ENCODE data around the gene RASD1. TPM values are rescaled to one million over a fixed set of nuclear protein-coding genes. Genes with fewer than 3 reads are reported as not detected.

The RASD1 gene
- polyA plus RNA-seq, 1 of the 3 experiments (the other 2 are of a cell fraction), result 0.43 TPM

GRCh38 chr17:17497065-17497844, 1.1 kb upstream of the RASD1 start:
- Histone ChIP-seq H3K79me2 (ENCODE audit: insufficient read depth) (no peaks in the 10 kb centered on the region), H3K27me3 (ENCODE audit: insufficient read depth) (no peaks in the 10 kb centered on the region), H3K27ac (ENCODE audit: low read depth in 2 of 2, low read length in 1 of 2) (no peak overlapping the region), H3K36me3 (replicated peaks in 1 of 2; ENCODE audit: control insufficient read depth in 1 of 2, insufficient read depth in 2 of 2, low read length in 1 of 2) (peaks cover 0 to 6% of the 10 kb centered on the region in 2 experiments), H3K9me2 (no peaks in the 10 kb centered on the region), H3K9me3 (no peaks in the 10 kb centered on the region), H3K9ac (no peak overlapping the region), H3F3A (replicated peaks; ENCODE audit: insufficient read depth) (no peaks in the 10 kb centered on the region), H3K4me1 (ENCODE audit: control insufficient read depth in 1 of 2, insufficient read depth in 2 of 2, low read depth in 1 of 2, low read length in 1 of 2) (peaks cover 0 to 7% of the 10 kb centered on the region in 2 experiments; a peak in 1 of 4 replicates), H2AFZ (ENCODE audit: low read depth) (no peak overlapping the region), H4K20me1 (ENCODE audit: insufficient read depth) (no peaks in the 10 kb centered on the region), H3K4me2 (peak overlapping the region; percentile 100), H3K4me3 (ENCODE audit: low read depth in 2 of 2, low read length in 1 of 2) (peak overlapping the region; percentile 63 to 76; a peak in 3 of 4 replicates)
- ChIA-PET CTCF (interaction anchor here (0.6 to 6.7 kb wide), 56 partner anchors 9 to 196 kb away, joined by 3 to 185 read pairs (median 6); partner anchors contain the start of gene PEMT), POLR2A (interaction anchor here (0.6 to 2.7 kb wide), 11 partner anchors 18 to 145 kb away, joined by 3 to 14 read pairs (median 5); no protein-coding TSS in a partner anchor)
- 65% methylated on average over 8 of the region's 19 CpGs for WGBS (ENCODE audit: low lambda C conversion rate)
- no peak for TF ChIP-seq SIN3A (IDR thresholded peaks at IDR 0.05; ENCODE audit: borderline replicate concordance, low read depth, low read length)
- TF ChIP-seq MXI1 (IDR thresholded peaks at IDR 0.05; ENCODE audit: low read depth, low read length), result 0 out of 2 replicates have a peak, but pooled peaks have one; percentile 1
- TF ChIP-seq IRF3 (IDR thresholded peaks at IDR 0.05; ENCODE audit: low read depth, low read length), result no peak
- DNase-seq, result no peak

DNA sequence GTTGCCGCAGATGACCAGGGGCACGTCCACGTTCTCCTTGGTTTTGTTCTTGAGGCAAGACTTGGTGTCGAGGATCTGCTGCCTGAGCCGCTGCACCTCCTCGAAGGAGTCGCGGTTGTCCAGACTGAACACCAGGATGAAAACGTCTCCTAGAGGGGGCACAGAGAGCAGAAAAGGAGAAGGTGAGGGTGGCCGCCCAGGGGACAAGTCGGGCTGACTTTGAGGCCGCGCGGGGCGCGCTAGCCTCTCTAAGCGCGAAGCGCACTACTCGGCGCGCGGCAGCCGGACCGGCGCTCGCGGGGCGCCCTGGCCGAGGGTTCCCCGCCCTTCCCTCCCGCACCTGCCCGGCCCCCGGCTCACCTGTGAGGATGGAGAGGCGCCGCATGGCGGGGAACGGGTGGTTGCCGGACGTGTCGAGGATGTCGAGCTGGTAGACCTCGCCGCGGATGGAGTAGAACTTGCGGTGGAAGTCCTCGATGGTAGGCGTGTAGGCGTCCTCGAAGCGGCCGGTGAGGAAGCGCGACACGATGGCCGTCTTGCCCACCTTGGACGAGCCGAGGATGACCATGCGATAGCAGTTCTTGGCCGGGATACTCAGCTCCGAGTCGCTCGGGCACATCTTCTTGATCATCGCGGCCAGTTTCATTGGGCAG, 533 bp downstream of the RASD1 start:
- Histone ChIP-seq H3K9ac (peak overlapping the region; percentile 23; the same call in 1 of the 2 replicates), H3K4me3 (ENCODE audit: low read depth in 2 of 2, low read length in 1 of 2) (peak overlapping the region; percentile 63 to 76), H3K9me2 (no peaks in the 10 kb centered on the region), H3K27me3 (ENCODE audit: insufficient read depth) (no peaks in the 10 kb centered on the region), H2AFZ (ENCODE audit: low read depth) (peak overlapping the region; percentile 56; the same call in 1 of the 2 replicates), H3K9me3 (no peaks in the 10 kb centered on the region), H3F3A (replicated peaks; ENCODE audit: insufficient read depth) (no peaks in the 10 kb centered on the region), H3K36me3 (replicated peaks in 1 of 2; ENCODE audit: control insufficient read depth in 1 of 2, insufficient read depth in 2 of 2, low read length in 1 of 2) (peaks cover 0 to 21% of the 10 kb centered on the region in 2 experiments), H3K79me2 (ENCODE audit: insufficient read depth) (no peaks in the 10 kb centered on the region), H3K27ac (ENCODE audit: low read depth in 2 of 2, low read length in 1 of 2) (no peak overlapping the region), H3K4me1 (ENCODE audit: control insufficient read depth in 1 of 2, insufficient read depth in 2 of 2, low read depth in 1 of 2, low read length in 1 of 2) (peaks cover 0 to 7% of the 10 kb centered on the region in 2 experiments; a peak in 1 of 4 replicates), H3K4me2 (peak overlapping the region; percentile 100), H4K20me1 (ENCODE audit: insufficient read depth) (no peaks in the 10 kb centered on the region)
- WGBS (ENCODE audit: low lambda C conversion rate), result 68% methylated on average over 39 of the region's 65 CpGs
- POLR2A ChIA-PET, result interaction anchor here (0.9 to 2.7 kb wide), 9 partner anchors 19 to 94 kb away, joined by 3 to 14 read pairs (median 6); no protein-coding TSS in a partner anchor
- TF ChIP-seq GABPA (IDR thresholded peaks at IDR 0.05; ENCODE audit: low read depth) (no peak), NRF1 (IDR thresholded peaks at IDR 0.05; ENCODE audit: low read depth, low read length) (no peak), SMC3 (IDR thresholded peaks at IDR 0.05; ENCODE audit: low read depth, low read length) (no peak), TEAD4 (IDR thresholded peaks at IDR 0.05; ENCODE audit: borderline replicate concordance, insufficient read depth) (no peak)
- DNase-seq, result no peak
- CTCF ChIA-PET, result interaction anchor here (0.6 to 6.7 kb wide), 32 partner anchors 10 to 617 kb away, joined by 3 to 185 read pairs (median 8); partner anchors contain the start of gene PEMT

All from SK-N-SH (cell line).